Measurements from ENCODE around the gene NUDT9. TPM values are rescaled to one million over a fixed set of nuclear protein-coding genes. Genes with fewer than 3 reads are reported as not detected.
"Not testable (repeated sequence)": the region's sequence is repeated elsewhere in the genome, so short reads cannot be mapped to it uniquely, and the experiment has no call there.

NUDT9 gene
- 10 to 100 TPM; 17.2 to 17.6 TPM for total RNA-seq

GRCh38 chr4:87422104-87423052 is at the start of gene NUDT9:
TSS of gene NUDT9 (plus strand) at chr4:87422573. CDS start at chr4:87422906, 333 bp downstream.
- H3K4me3 ChIP-seq = peak within 1 kb of the TSS; percentile 72 to 79
- H3K4me1 ChIP-seq = peaks cover 0 to 29% of the 10 kb centered on the region in 2 donors

GRCh38 chr4:87375719-87376291 is 46.6 kb upstream of the NUDT9 start:
- no peak overlapping the region for H3K4me3 ChIP-seq
- peaks cover 29% of the 10 kb centered on the region for H3K36me3 ChIP-seq
- H3K9me3 ChIP-seq = no peaks in the 10 kb centered on the region
- no peaks in the 10 kb centered on the region for H3K4me1 ChIP-seq
- no peaks in the 10 kb centered on the region for H3K27me3 ChIP-seq
- no peak overlapping the region for H3K27ac ChIP-seq
- TF ChIP-seq, protein P1, sequence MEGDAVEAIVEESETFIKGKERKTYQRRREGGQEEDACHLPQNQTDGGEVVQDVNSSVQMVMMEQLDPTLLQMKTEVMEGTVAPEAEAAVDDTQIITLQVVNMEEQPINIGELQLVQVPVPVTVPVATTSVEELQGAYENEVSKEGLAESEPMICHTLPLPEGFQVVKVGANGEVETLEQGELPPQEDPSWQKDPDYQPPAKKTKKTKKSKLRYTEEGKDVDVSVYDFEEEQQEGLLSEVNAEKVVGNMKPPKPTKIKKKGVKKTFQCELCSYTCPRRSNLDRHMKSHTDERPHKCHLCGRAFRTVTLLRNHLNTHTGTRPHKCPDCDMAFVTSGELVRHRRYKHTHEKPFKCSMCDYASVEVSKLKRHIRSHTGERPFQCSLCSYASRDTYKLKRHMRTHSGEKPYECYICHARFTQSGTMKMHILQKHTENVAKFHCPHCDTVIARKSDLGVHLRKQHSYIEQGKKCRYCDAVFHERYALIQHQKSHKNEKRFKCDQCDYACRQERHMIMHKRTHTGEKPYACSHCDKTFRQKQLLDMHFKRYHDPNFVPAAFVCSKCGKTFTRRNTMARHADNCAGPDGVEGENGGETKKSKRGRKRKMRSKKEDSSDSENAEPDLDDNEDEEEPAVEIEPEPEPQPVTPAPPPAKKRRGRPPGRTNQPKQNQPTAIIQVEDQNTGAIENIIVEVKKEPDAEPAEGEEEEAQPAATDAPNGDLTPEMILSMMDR (IDR thresholded peaks at IDR 0.05) = peak; percentile 47 to 72
- DNase-seq (ENCODE audit: low spot score) = no peak

More at GRCh38 chr4:87422104-87423052, at the start of gene NUDT9:
- TF ChIP-seq, protein P1 (IDR thresholded peaks at IDR 0.05) = peak in 1 of 2 donors; percentile 29
- H3K27me3 ChIP-seq = no peaks in the 10 kb centered on the region
- no peaks in the 10 kb centered on the region for H3K9me3 ChIP-seq
- peak; percentile 94 for DNase-seq (ENCODE audit: low spot score)
- H3K27ac ChIP-seq = peak within 1 kb of the TSS; percentile 88 to 91
- H3K36me3 ChIP-seq = no peaks in the 10 kb centered on the region

DNA sequence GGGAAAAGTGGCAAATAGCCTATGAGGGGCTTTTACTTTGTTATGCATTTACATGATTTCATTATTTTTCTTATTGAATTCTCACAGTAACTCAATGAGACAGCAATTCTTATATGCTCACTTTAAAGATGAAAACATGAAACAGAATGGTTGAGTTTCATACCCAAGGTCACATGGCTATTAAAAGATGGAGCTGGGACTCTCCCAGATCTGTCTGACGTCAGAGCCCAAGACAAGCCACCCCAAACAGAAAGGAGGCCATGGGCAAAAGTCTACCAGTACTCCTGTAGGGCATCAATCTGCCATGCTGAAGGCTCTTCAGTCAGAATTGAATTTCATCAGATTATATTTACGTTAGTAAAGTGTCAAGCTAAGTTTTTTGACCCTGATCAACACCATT is 44.6 kb upstream of the NUDT9 start:
- TF ChIP-seq, protein P1 (IDR thresholded peaks at IDR 0.05) = no peak
- no peak for DNase-seq (ENCODE audit: low spot score)
- H3K36me3 ChIP-seq = peaks cover 28% of the 10 kb centered on the region

GRCh38 chr4:87382116-87382515 is 40.3 kb upstream of the NUDT9 start:
- no peaks in the 10 kb centered on the region for H3K4me1 ChIP-seq
- H3K9me3 ChIP-seq = no peaks in the 10 kb centered on the region
- no peak overlapping the region for H3K27ac ChIP-seq
- TF ChIP-seq, protein P1 (IDR thresholded peaks at IDR 0.05) = no peak
- H3K4me3 ChIP-seq = no peak overlapping the region
- no peak for DNase-seq (ENCODE audit: low spot score)
- H3K27me3 ChIP-seq = no peaks in the 10 kb centered on the region
- H3K36me3 ChIP-seq = peaks cover 15% of the 10 kb centered on the region

More for the DNA sequence above, 44.6 kb upstream of the NUDT9 start:
- Histone ChIP-seq H3K27ac (no peak overlapping the region), H3K4me1 (no peaks in the 10 kb centered on the region), H3K4me3 (no peak overlapping the region), H3K27me3 (no peaks in the 10 kb centered on the region), H3K9me3 (no peaks in the 10 kb centered on the region)

GRCh38 chr4:87382931-87383330 is 39.4 kb upstream of the NUDT9 start:
- H3K36me3 ChIP-seq = peaks cover 15% of the 10 kb centered on the region
- H3K9me3 ChIP-seq = no peaks in the 10 kb centered on the region
- H3K27ac ChIP-seq = no peak overlapping the region
- no peaks in the 10 kb centered on the region for H3K27me3 ChIP-seq
- no peak for DNase-seq (ENCODE audit: low spot score)
- H3K4me1 ChIP-seq = no peaks in the 10 kb centered on the region
- no peak overlapping the region for H3K4me3 ChIP-seq
- TF ChIP-seq, protein P1 (IDR thresholded peaks at IDR 0.05) = no peak

- not testable (repeated sequence) for DNase-seq (ENCODE audit: low spot score); H3K27me3 ChIP-seq; H3K4me1 ChIP-seq; H3K27ac ChIP-seq; H3K4me3 ChIP-seq; H3K9me3 ChIP-seq
- peaks cover 15% of the 10 kb centered on the region for H3K36me3 ChIP-seq
Observed at GRCh38 chr4:87384466-87385132, 37.8 kb upstream of the NUDT9 start.

Data from right atrium auricular region (tissue), 2 donors.